GM12892 (cell line): Measurements from ENCODE around the gene INKA1.
A peak's percentile ranks its signal among the peaks of the same experiment; 100 is the strongest.
"Not testable (repeated sequence)": the region's sequence is repeated elsewhere in the genome, so short reads cannot be mapped to it uniquely, and the experiment has no call there.

Source experiments
- DNase-seq: peaks from one replicate; pipeline ENCODE4 v3.0.0; 2011; ENCODE audit not compliant: insufficient read length
- FAIRE-seq: peaks from 2 replicates; lab custom pipeline; 2011; peaks lifted over from hg19 to GRCh38; lab: Jason Lieb, UNC
- POLR2A ChIP-seq: IDR thresholded peaks from 2 replicates; pipeline ENCODE4 v1.6.1; 2011; ENCODE audit warnings: low read depth, low read length, control low read depth
- POLR2AphosphoS5 ChIP-seq: IDR thresholded peaks from 2 replicates; pipeline ENCODE4 v1.6.1; 2011; ENCODE audit warnings: low read depth, low read length, control low read depth
- TAF1 ChIP-seq: IDR thresholded peaks from 2 replicates; pipeline ENCODE4 v1.6.1; 2011; ENCODE audit warnings: low read depth, mild to moderate bottlenecking, control low read depth, low read length, borderline replicate concordance

Gene INKA1

GRCh38 chr3:49804141-49805041 lies 1.3 kb downstream of the INKA1 start:
- no peak for DNase-seq
- FAIRE-seq = peak; percentile 67
- TF ChIP-seq POLR2A (peak; percentile 30; the same call in 1 of the 2 replicates), TAF1 (no peak)

DNA sequence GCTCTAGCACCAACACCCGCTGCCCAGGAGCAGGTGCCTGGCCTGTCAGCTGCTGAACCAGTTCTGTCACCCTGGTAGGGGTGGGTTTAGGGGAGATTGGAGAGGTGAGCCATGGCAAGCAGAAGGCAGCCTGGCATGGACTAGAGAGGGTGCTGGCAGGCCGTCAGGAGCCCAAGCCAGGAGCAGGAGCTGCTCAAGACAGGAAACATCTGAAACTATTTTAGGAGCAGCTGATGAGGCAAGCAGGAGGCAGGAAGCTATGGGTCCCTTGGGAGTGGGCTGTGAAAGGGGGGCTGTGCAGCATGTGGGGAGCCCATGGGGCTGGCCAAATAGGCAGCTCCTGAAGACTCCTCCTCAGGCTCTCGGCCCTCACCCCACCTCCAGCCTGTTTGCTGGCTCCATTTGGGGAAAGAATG lies 2.3 kb downstream of the INKA1 start:
- FAIRE-seq (peak; percentile 82), DNase-seq (no peak)
- TF ChIP-seq TAF1 (no peak), POLR2AphosphoS5 (no peak), POLR2A (no peak)

DNA sequence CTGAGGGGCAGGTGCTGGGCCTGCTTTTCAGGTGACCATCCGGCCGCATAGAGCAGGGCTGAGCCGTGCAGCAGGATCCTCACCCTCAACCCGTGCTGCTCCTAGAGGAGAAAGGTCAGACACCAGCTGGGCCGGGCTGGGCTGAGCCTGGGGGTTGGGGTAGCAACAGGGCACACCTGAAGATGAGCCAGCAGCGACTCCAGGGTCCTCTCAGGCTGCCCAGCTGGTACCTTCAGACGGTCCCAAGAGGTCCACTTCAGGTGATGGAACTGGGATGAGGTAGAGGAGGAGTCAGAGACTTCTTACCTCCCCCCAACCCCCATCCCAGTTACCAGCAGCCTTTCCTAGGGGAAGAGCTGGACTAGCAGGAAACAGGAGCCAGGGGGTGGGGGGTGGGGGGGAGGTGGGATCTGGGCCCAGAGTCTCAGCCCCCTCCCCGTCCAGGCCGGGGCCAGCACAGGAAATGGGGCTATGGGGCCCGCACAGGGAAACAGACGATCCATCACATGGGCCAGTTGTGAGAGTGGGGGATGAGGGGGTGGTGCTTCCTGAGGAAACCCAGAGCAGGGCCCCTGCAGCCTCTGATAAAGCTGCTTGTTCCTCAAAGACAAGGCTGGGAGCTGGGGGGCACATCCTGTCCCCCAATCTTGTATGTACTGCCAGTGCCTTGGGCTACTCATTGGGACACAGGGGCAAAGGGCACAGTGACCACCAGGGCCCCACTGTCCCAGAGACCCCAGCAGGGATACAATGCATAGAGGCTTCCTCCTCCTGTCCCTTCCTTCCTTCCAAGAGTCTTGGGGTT lies 3.0 kb downstream of the INKA1 start:
- TF ChIP-seq POLR2A (peak; percentile 41; the same call in 1 of the 2 replicates), POLR2AphosphoS5 (peak; percentile 61), TAF1 (no peak)
- DNase-seq = no peak
- peak; percentile 87 for FAIRE-seq

DNA sequence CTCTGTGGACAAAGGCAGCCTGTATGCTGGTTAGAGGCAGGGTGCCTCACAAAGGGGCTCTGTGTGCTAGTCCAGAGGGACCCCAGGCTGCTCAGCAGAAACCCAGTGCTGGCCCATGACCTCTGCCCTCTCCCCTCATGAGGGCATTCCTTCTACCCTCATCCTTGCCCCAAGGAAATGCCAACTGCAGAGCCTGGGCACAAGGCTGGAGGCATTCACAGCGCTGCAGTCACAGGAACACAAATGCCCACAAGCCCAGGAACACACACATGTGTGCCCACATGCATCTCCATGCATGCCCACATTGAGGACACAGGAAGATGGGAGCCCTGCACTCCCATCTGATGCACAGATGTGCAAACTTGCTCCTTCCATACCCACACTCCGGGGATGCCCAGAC lies 3.8 kb downstream of the INKA1 start:
- peak; percentile 84 for FAIRE-seq
- no peak for DNase-seq
- TF ChIP-seq POLR2AphosphoS5 (no peak), POLR2A (no peak), TAF1 (no peak)

DNA sequence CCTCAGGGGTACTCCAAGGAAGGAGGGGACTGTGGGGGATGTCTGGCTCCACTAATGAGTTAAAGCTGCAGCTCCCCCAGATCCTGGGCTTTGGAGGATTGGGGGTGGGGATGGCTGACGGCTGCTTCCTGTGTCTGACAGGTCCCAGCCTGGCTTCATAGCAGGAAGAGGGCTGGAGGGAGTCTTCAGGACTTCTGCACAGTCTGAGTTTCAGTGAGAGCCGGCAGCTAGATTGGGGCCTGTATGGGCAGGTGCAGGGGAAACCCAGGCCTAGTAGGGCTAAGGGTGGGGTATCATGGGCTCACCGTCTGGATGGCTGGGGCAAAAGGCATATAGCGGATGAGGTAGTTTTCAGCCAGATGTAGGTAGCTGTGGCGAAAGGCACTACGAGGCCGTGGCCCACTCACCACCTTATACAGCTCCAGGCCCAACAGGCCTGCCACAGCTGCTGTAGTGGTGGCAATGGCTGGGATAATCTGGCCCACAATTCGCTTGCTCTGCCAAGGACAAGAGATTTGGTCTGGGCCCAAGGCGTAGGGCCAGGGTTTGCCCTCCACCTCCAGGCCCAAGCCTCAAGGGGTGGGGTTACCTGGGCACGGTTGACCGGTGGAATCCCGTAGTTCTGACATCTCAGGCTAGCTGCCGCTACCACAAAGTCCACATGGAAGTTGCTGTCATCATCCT lies 4.5 kb downstream of the INKA1 start:
- TF ChIP-seq TAF1 (no peak), POLR2AphosphoS5 (no peak), POLR2A (no peak)
- DNase-seq = no peak
- peak; percentile 88 for FAIRE-seq

GRCh38 chr3:49812916-49813496 lies 9.9 kb downstream of the INKA1 start:
- FAIRE-seq (no peak), DNase-seq (no peak)
- TF ChIP-seq POLR2AphosphoS5 (no peak), POLR2A (no peak), TAF1 (no peak)

DNA sequence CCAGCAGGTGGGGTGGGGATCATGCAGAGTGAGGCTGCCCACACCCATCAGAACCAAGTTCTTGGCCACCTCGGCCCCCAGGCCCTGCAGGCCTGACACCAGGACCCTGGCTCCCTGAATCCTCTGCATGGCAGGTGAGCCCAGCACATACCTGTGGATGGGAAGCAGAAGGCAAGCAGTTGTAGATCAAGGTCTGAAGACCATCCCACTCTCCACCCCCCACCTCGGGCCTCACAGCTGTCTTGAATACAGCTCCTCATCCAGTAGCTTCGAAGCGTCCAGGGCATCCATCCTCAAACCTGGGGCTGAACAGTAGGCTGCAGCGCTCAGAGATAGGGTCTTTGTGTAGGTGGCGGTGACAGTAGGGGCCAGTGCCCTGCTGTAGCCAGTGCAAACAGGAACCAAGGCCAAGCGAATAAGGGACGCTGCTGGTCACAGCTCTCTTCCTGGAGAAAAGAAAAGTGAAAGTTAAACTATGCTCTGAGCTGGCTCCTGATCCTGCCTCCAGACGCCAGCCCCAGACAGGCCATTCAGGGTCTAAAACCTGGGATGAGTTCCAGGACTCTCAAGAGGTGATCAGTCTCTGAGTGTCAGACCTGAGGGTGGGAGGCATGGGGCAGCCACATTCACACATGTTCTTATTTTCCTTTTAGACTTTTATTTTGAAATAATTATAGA lies 10.6 kb downstream of the INKA1 start, which contains the start of gene UBA7:
Gene UBA7 (minus strand): TSS at position 457 of the 678 bp plus-strand sequence. CDS start 166 bp downstream, at position 291.
- TF ChIP-seq TAF1 = no peak
- TF ChIP-seq POLR2AphosphoS5 = 0 out of 2 replicates have a peak, but pooled peaks have one; percentile 20
- TF ChIP-seq POLR2A = peak; percentile 66; the same call in 1 of the 2 replicates
- FAIRE-seq = peak; percentile 94
- peak; percentile 83 for DNase-seq

GRCh38 chr3:49823131-49823530 lies 20.1 kb downstream of the INKA1 start:
- DNase-seq, FAIRE-seq: not testable (repeated sequence)

DNA sequence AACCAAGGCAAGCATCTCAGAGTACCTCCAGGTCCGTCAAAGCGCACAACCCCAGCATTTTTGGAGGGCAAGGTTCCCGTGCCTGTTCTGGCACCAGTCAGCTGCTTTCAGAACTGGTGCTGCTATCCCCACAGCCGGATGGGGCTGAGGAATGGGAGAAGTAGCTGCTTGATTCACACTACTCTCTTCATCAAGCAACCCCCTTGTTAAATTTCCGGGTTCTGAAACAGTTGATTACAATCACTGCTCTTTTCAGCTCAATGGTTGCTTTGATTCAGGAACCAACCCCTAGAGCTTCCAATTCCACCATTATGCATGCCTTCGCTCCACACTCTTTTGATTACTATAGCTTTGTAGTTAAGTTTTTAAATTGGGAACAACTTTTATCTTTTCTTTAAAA lies 23.0 kb downstream of the INKA1 start:
- DNase-seq = no peak
- TF ChIP-seq POLR2A (no peak), TAF1 (no peak), POLR2AphosphoS5 (no peak)
- no peak for FAIRE-seq

- TF ChIP-seq TAF1 = no peak
- TF ChIP-seq POLR2AphosphoS5 = no peak
- TF ChIP-seq POLR2A = no peak
- no peak for FAIRE-seq
- no peak for DNase-seq
These were observed 28.3 kb downstream of the INKA1 start for GRCh38 chr3:49831341-49831740.
